Erythroblast (primary cell): ENCODE results near the gene CXCL17.

Experiments
- GATA1 ChIP-seq: IDR thresholded peaks from 2 replicates; pipeline ENCODE4 v1.6.1; 2011; ENCODE audit warnings: low read depth, mild to moderate bottlenecking, control low read depth, low read length, moderate library complexity
- POLR2A ChIP-seq: IDR thresholded peaks from 2 replicates; pipeline ENCODE4 v1.6.1; 2011; ENCODE audit warnings: mild to moderate bottlenecking, low read length

DNA sequence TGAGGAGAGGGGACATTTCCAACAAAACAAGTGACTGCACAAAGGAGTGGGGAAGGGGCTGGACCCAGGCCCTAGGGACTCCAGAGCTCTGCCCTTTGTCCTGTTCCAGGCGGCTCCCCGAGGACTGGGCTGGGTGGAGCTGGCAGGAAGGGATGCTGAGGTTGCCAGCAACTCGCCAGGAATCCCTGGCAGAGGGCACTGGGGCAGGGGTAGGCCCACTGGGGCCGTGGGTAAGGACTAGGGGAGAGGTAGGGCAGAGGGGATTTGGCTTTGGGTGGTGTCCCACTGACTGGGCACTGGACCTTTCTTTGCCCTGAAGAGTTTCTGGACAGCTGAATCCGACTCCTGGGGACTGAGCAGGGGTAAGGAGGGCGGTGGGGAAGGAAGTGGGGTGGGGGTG, 23.4 kb downstream of the CXCL17 start:
- TF ChIP-seq POLR2A (no peak), GATA1 (no peak)
